Right lung (tissue), 5 donors: Measurements from ENCODE around the gene TAF3. TPM values are rescaled to one million over a fixed set of nuclear protein-coding genes. Genes with fewer than 3 reads are reported as not detected.

Experiments used
- DNase-seq, 2 donors: peaks; one replicate each; pipeline ENCODE4 v3.0.0-alpha.2; 2013
- polyA plus RNA-seq, 5 donors: library from polyadenylated mRNA; unstranded; fragments of 120-200 nt; gene quantifications; one replicate each; pipeline versions ENCODE4 v1.2.1 to v1.2.3, GENCODE V29; 2013; ENCODE audit warnings: inconsistent platforms in 1 of 5, low replicate concordance in 1 of 5; ENCODE audit not compliant: insufficient read length in 5 of 5, insufficient read depth in 1 of 5

TAF3 gene
- polyA plus RNA-seq, 5 donors: 8.3 to 9.7 (median 9.0) TPM

GRCh38 chr10:8032558-8032957, 214.3 kb downstream of the TAF3 start:
- DNase-seq: no peak

DNA sequence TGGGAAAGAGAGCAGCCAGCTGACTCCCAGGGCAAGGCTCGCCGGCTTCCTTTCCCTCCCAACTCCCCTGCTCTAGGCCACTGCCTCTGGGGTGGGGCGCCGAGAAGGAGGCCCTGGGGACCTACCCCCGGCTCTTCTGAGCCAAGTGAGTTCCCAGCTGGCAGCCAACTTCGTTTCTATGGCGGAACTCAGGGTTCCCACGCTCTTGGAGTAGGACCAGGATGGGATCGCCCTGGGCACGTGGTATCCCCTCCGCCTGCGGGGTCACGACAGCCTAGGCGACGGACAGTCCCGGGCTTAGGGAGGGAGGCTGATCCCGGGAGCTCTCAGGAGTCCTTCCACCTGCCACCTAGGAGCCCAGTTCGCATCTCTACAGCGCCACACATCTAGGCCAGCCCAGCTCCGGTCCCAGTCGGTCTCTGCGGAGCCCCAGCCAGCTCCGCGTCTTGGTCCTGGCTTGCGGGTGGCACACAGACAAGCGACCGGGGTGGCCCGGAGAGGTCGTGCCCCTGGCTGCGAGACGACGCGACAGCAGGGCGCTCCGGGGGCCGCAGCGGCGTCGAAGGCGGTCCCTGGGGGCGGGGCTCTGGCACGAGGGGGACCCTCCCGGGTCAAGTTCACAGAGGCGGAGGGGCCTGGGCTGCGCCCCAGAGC, 215.6 kb downstream of the TAF3 start:
- DNase-seq: no peak

GRCh38 chr10:8034466-8035005, 216.2 kb downstream of the TAF3 start:
- no peak for DNase-seq

DNA sequence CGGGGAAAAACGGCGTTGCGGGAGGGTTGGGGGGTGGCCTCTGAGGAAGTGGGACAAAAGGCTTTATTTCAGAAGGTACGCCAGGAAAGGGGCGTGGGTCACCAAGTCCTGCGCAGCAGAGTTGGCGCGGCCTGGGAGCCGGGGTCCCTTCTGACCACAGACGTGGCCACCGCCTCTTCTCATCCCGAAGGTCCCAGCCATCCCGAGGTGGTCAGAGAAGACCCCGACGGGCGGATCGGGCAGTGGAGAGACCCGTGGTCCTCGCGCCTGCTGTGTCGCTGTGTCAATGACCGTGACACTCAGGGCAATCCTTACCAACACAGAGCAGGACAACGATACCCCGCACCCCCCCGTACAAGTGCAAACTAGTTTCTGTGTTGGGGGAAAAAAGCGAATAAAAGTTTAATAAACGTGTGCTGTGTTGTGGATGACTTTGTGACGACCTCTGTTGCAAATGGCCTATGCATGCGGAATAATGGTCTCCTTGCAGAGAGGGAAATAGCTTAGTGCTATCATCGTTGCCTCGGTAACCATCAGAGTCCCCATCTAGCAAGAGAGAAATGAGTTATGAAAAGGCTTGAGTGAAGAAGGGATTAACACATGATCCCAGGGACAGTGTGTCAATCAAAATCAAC, 216.8 kb downstream of the TAF3 start:
- no peak for DNase-seq

DNA sequence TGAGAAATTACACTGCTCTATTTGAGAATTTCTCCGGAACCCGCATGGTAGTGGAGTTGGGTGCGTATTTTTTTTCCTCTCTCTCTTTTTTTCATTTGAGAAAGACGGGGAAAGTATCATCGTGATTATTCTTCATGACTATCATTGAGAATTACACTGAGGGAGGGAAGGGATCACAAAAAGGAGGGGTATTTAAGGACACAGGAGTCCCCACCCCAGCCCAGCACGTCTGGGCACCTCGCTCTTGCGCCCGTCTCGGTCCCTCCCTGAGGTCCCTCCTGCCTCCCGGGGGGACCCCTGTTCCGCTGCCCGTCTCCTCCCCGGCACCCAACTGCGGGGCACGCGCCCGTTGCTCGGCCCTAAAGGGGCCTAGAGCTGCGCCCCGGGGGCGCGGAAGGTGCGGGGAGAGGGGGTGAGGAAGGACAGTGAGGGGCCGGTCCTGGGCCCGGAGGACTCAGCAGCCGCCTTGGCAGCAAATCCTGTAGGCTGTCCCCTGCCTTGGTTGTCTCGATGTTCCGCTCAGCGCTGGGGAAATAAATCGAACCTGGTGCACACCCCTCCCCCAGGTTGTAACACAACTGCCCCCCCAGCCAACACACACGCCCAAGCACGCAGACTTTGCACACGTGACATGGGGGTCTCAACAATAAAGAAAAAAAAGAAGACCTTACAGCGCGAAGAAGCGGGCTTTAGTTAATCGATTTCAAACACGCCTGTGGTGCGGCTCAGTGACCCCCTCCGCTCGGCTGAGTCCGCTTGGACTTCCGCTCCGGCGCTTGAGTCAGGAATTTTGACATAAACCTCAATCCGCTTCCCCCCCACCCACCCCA, 217.6 kb downstream of the TAF3 start:
- DNase-seq: no peak

DNA sequence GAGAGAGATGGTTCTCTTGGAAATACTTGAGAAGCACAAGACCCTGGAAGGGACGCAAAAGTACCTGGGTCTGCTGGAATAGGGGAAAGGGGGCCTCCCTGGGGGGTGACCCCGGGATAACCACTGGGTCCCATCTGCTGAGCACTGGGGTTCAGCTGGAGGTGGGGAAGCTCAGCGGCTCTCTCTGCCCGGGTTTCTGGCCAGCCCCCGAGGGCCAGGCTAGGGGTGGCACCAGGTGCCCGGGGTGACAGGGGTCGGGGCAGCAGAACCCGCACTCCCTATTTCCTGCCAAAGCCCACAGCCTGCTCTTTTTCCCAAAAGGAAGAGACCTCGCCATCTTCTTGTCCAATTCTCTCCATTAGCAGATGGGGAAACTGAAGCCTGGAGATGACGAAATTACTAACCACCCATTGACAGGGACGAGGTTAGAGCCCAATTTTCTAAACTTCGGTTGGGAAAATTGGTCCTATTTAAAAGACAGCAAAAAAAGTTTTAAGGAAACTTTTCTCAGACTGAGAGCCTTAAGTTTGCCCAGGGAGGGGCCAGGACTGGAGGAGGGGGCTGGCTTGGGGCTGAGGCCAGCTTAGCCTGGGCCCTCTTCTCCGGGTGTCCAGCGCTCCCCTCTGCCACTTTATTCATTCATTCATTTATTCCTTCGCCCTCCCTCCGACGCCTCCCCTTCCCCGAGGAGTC, 218.3 kb downstream of the TAF3 start:
- no peak for DNase-seq

DNA sequence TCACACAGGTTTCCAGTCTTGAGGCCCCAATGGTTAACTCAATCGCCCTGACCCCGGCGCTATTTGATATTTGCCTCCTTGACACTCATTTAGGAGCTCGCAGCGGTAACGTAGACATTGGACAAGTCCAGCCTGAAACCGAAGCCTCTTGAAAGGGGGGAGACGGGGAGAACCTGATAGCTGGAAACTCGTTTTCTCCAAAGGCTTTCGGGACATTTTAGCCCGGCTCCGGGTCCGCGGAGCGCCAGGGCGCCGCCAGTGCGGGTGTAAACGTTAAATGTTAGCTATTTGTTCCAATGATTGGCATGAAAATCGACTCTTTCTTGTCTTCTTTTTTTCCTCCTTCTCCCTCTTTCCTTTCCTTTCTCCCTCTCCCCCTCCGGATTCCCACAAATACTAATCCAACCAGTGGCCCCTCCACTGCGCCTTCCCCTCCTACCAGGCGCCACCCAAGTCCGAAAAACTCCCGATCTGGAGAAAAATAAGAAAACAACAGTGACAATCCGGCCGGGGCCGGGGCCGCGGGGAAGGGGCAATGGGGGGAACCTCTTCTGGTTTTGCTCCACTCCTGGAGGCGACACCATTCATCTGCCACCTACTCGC, 219.0 kb downstream of the TAF3 start:
- DNase-seq: no peak

DNA sequence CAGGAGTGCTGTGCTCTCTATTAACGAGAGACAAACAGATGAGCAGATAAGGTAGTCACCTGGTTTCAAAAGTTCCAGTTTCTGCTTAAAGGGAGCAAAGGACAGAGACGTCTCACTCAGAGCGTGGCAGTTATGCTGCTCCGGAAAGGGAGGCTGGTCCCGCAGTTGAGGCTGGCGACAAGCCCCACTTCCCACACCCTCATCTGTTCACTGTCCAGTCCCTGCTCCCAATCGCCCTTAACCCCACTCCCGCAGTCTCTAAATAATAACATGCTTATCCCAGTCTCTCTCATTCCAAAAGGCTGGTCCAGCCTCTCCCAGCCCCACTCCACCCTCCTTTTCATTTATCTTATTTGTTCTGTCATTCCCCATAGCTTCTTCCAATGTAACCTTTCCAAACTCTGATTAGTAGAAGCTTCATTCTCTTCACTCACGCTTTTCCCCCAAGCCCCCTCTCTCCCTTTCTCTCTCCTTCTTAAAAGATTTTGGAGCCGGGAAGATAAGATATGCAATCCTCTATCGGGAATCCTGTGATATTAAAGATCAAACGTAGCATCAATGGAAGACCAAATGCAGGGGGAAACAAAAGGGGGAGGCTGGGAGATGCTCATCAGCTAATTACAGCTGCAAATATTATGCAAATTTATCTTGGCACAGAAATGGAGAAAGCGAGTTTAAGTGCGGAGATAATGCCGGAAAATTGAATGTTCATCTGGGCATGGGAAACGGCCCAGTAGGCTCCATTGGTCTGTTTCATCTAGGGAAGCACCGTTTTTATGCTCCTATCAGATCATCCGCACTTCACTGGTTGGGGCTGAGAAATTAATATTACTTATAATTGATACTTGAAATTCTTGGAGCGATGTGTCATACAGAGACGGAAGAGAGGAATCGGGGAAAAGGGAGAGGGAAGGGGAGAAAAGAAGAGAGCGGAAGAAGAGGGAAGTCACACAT, 219.9 kb downstream of the TAF3 start:
- no peak for DNase-seq

DNA sequence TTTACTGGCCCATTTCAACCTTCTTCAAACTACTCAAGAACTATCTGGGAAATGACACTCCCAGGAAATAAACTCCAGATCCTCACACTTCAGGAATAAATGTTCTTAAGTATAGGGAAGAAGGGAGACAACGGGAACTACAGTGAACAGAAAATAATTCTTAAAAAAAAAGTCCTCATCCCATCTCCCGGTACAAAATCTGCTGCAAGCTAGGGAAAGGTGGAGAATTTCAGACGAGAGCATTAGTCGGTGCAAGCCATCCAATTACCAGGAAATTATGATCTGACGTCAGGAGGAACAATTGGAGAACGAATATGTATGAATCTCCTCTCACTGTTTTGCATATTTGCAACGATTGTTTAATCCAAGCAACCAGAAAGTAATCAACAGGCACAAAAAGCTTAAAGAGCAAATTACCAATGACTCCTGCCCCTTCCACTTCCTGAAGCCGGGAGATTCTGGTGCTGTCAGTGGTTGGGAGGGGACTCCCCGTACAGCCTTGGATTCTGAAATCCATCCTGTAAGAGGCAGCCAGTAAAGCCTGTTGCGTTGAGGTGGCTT, 221.1 kb downstream of the TAF3 start:
- no peak for DNase-seq

- DNase-seq: no peak
These were observed 222.3 kb downstream of the TAF3 start for GRCh38 chr10:8040651-8041050.

- no peak for DNase-seq
These were observed 223.1 kb downstream of the TAF3 start for GRCh38 chr10:8041284-8041991.

GRCh38 chr10:8041992-8042720, 223.9 kb downstream of the TAF3 start:
- no peak for DNase-seq

GRCh38 chr10:8042721-8043568, 224.6 kb downstream of the TAF3 start:
- DNase-seq: no peak

GRCh38 chr10:8043569-8044306, 225.4 kb downstream of the TAF3 start:
- DNase-seq: no peak

GRCh38 chr10:8044331-8044907, 226.1 kb downstream of the TAF3 start:
- no peak for DNase-seq

DNA sequence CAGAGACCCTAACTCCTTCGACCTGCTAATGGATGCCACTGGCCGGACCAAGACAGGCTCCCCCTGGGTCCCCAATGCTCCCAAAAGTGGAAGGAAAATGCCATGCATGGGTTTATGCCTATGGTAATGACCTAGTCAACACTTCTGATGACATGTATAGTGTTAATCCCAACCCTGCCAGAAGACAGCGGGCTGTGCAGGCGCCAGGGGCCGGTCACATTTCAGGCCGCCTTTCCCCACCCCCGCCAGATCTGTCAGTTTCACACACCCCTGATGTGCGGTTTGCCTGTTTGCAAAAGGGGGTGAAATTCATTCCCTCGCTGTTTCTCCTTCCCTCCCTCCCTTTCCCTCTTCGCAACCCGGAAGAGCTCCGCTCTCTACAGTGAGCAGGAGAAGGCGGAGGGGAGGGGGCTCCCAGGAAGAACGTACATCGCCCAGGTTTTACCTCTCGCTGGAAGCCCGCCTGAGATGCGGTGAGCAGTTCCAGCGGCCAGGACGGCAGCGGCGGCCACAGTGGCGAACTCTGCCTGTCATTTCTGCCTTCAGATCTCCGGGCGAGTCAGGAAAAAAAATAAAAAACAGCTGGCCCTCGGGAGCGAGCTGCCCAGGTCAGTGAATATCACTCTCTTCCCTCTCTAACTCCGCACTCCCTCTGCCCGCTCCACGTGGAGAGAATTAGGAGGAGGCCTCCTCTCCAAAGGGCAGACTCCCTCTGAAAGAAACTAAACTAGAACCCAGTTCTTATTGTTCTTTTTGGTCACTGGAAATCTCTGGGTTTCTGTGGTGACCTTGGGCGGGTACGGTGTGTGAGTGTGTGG, 226.8 kb downstream of the TAF3 start:
- no peak for DNase-seq
